H1 (cell line): Measurements from ENCODE around the gene FLT4. TPM values are rescaled to one million over a fixed set of nuclear protein-coding genes. Genes with fewer than 3 reads are reported as not detected.

Experiments
- CTCF ChIA-PET: fragments of 300-600 bp; sonication (Branson Sonifier 250); formaldehyde crosslinking; loops from one replicate; lab custom pipeline; 2021; ENCODE audit not compliant: partially characterized antibody; lab: Charles Lee
- POLR2A ChIA-PET: fragments of 300-600 bp; sonication (Branson Sonifier 250); formaldehyde crosslinking; loops from one replicate; lab custom pipeline; 2021; ENCODE audit warnings: inconsistent platforms; ENCODE audit not compliant: partially characterized antibody; lab: Charles Lee
- DNase-seq, 2 experiments: peaks; one replicate each; pipeline versions ENCODE4 v3.0.0 to v3.0.0-alpha.2; 2010 to 2022; ENCODE audit warnings: low spot score in 2 of 2, low read depth in 1 of 2, mixed read lengths in 1 of 2
- FAIRE-seq: peaks from 2 replicates; lab custom pipeline; 2011; peaks lifted over from hg19 to GRCh38; lab: Jason Lieb, UNC
- H2AFZ ChIP-seq: 2 replicates; pipeline ENCODE4 v1.8.1; 2012; ENCODE audit warnings: low read length, inconsistent platforms
- H2AK5ac ChIP-seq: 2 replicates; pipeline ENCODE4 v1.6.1; 2013; ENCODE audit warnings: low read depth, low read length
- H2BK120ac ChIP-seq: replicated peaks from 2 replicates; pipeline ENCODE3; 2013; ENCODE audit warnings: low read depth, low read length, inconsistent platforms
- H2BK12ac ChIP-seq: 2 replicates; pipeline ENCODE4 v1.6.1; 2013; ENCODE audit warnings: low read depth, low read length
- H2BK15ac ChIP-seq: 2 replicates; pipeline ENCODE4 v1.6.1; 2013; ENCODE audit warnings: low read length
- H2BK20ac ChIP-seq: 2 replicates; pipeline ENCODE4 v1.6.1; 2013; ENCODE audit warnings: low read length
- H2BK5ac ChIP-seq: 2 replicates; pipeline ENCODE4 v1.6.1; 2013; ENCODE audit warnings: low read depth, low read length
- H3K14ac ChIP-seq: 2 replicates; pipeline ENCODE4 v1.6.1; 2013; ENCODE audit warnings: inconsistent platforms; ENCODE audit not compliant: insufficient read length
- H3K18ac ChIP-seq: 2 replicates; pipeline ENCODE4 v1.6.1; 2013; ENCODE audit warnings: low read length; ENCODE audit errors: extremely low read depth
- H3K23ac ChIP-seq: 2 replicates; pipeline ENCODE4 v1.6.1; 2013; ENCODE audit warnings: inconsistent platforms; ENCODE audit not compliant: insufficient read length
- H3K23me2 ChIP-seq: 2 replicates; pipeline ENCODE4 v1.6.1; 2013; ENCODE audit warnings: low read depth, low read length
- H3K27ac ChIP-seq: 2 replicates; pipeline ENCODE4 v1.6.1; 2011; ENCODE audit warnings: low read depth, low read length, inconsistent platforms
- H3K27me3 ChIP-seq, 4 experiments: replicated peaks in 1 of 4; 1 replicate in 1 of 4; 2 replicates in 3 of 4; pipeline versions ENCODE4 v1.6.1 to v1.8.1; 2011 to 2013; ENCODE audit warnings: low read length in 3 of 4, mild to moderate bottlenecking in 3 of 4, inconsistent platforms in 2 of 4, mixed read lengths in 2 of 4, moderate library complexity in 1 of 4; ENCODE audit not compliant: control insufficient read depth in 3 of 4, insufficient read depth in 3 of 4; ENCODE audit errors: extremely low read depth in 1 of 4
- H3K36me3 ChIP-seq, 4 experiments: 2 replicates each; pipeline versions ENCODE4 v1.6.1 to v1.8.1; 2011 to 2013; ENCODE audit warnings: mild to moderate bottlenecking in 4 of 4, low read length in 3 of 4, moderate library complexity in 2 of 4, control low read depth in 1 of 4, inconsistent platforms in 1 of 4; ENCODE audit not compliant: insufficient read depth in 4 of 4, control insufficient read depth in 2 of 4
- H3K4ac ChIP-seq: replicated peaks from 2 replicates; pipeline ENCODE3; 2013; ENCODE audit warnings: low read length, low read depth, mixed read lengths, inconsistent platforms; ENCODE audit not compliant: insufficient read length
- H3K4me1 ChIP-seq, 4 experiments: replicated peaks in 1 of 4; 1 replicate in 1 of 4; 2 replicates in 3 of 4; pipeline versions ENCODE4 v1.6.1 to v1.8.1; 2011 to 2013; ENCODE audit warnings: low read length in 3 of 4, inconsistent platforms in 2 of 4, mixed read lengths in 1 of 4; ENCODE audit not compliant: insufficient read depth in 4 of 4, control insufficient read depth in 3 of 4
- H3K4me2 ChIP-seq, 2 experiments: 2 replicates each; pipeline versions ENCODE4 v1.6.1 to v1.8.1; 2011 to 2013; ENCODE audit warnings: low read depth in 2 of 2, low read length in 2 of 2, control low read depth in 1 of 2, inconsistent platforms in 1 of 2, mild to moderate bottlenecking in 1 of 2; ENCODE audit not compliant: insufficient read depth in 1 of 2
- H3K4me3 ChIP-seq, 4 experiments: fragments of 200-600, 300-600 bp in 1 of 4; sonication (generic), shearing (Covaris generic), sonication (Bioruptor Twin) in 1 of 4; 2 replicates each; pipeline versions ENCODE4 v1.5.1 to v1.8.1; 2011 to 2016; ENCODE audit warnings: low read length in 4 of 4, low read depth in 3 of 4, control low read depth in 2 of 4, inconsistent platforms in 2 of 4, mild to moderate bottlenecking in 2 of 4, mixed read lengths in 1 of 4, moderate library complexity in 1 of 4; ENCODE audit not compliant: insufficient read depth in 2 of 4; ENCODE audit errors: extremely low read depth in 1 of 4
- H3K56ac ChIP-seq: replicated peaks from 2 replicates; pipeline ENCODE3; 2013; ENCODE audit warnings: low read depth, mild to moderate bottlenecking, mixed read lengths, low read length, inconsistent platforms; ENCODE audit not compliant: insufficient read length
- H3K79me1 ChIP-seq: 2 replicates; pipeline ENCODE4 v1.6.1; 2013; ENCODE audit warnings: low read depth, low read length, control low read depth
- H3K79me2 ChIP-seq, 2 experiments: 2 replicates each; pipeline versions ENCODE4 v1.6.1 to v1.8.1; 2012 to 2013; ENCODE audit warnings: low read length in 2 of 2, mild to moderate bottlenecking in 2 of 2, inconsistent platforms in 1 of 2; ENCODE audit not compliant: insufficient read depth in 2 of 2, control insufficient read depth in 1 of 2
- H3K9ac ChIP-seq, 4 experiments: replicated peaks in 1 of 4; 1 replicate in 1 of 4; 2 replicates in 3 of 4; pipeline versions ENCODE4 v1.6.1 to v1.8.1; 2011 to 2013; ENCODE audit warnings: low read depth in 3 of 4, low read length in 3 of 4, control low read depth in 2 of 4, mild to moderate bottlenecking in 2 of 4, moderate library complexity in 2 of 4, inconsistent platforms in 1 of 4; ENCODE audit errors: extremely low read depth in 1 of 4
- H3K9me3 ChIP-seq, 2 experiments: 2 replicates each; pipeline versions ENCODE4 v1.6.1 to v1.8.1; 2012 to 2013; ENCODE audit warnings: mild to moderate bottlenecking in 2 of 2, moderate library complexity in 2 of 2, control low read depth in 1 of 2, inconsistent platforms in 1 of 2, low read depth in 1 of 2, low read length in 1 of 2, mixed read lengths in 1 of 2; ENCODE audit not compliant: insufficient read depth in 2 of 2
- H4K20me1 ChIP-seq, 2 experiments: replicated peaks in 1 of 2; 2 replicates each; pipeline versions ENCODE3 to v1.8.1; 2011 to 2013; ENCODE audit warnings: inconsistent platforms in 2 of 2, low read length in 2 of 2, mild to moderate bottlenecking in 1 of 2; ENCODE audit not compliant: insufficient read depth in 2 of 2, control insufficient read depth in 1 of 2
- H4K5ac ChIP-seq: 2 replicates; pipeline ENCODE4 v1.6.1; 2013; ENCODE audit warnings: low read length, low read depth, mixed read lengths, inconsistent platforms; ENCODE audit not compliant: insufficient read length
- H4K8ac ChIP-seq: 2 replicates; pipeline ENCODE4 v1.8.0; 2013; ENCODE audit warnings: mild to moderate bottlenecking, moderate library complexity, low read length, inconsistent platforms; ENCODE audit not compliant: insufficient read depth; ENCODE audit errors: extremely low read depth
- H4K91ac ChIP-seq: replicated peaks from 2 replicates; pipeline ENCODE3; 2013; ENCODE audit warnings: low read length, mixed read lengths, inconsistent platforms; ENCODE audit not compliant: insufficient read length
- CEBPB ChIP-seq: IDR thresholded peaks from 2 replicates; pipeline ENCODE4 v1.6.1; 2012; ENCODE audit warnings: low read depth, low read length
- EP300 ChIP-seq, 2 experiments: IDR thresholded peaks; 1 replicate in 1 of 2; 2 replicates in 1 of 2; pipeline ENCODE4 v1.6.1; 2011 to 2012; ENCODE audit warnings: low read depth in 2 of 2, low read length in 2 of 2, mild to moderate bottlenecking in 2 of 2, borderline replicate concordance in 1 of 2, inconsistent platforms in 1 of 2, moderate library complexity in 1 of 2
- RBBP5 ChIP-seq: IDR thresholded peaks from 2 replicates; pipeline ENCODE4 v1.7.1; 2012; ENCODE audit warnings: low read depth, mild to moderate bottlenecking, inconsistent platforms, low read length, moderate library complexity, borderline replicate concordance
- SUZ12 ChIP-seq: fragments of 200-600 bp; sonication (generic); IDR thresholded peaks from 2 replicates; pipeline ENCODE4 v1.6.1; 2012; ENCODE audit warnings: mild to moderate bottlenecking, inconsistent platforms, low read length, moderate library complexity, mixed read lengths
- TCF12 ChIP-seq: IDR thresholded peaks from 2 replicates; pipeline ENCODE4 v1.6.1; 2011; ENCODE audit warnings: low read depth, mild to moderate bottlenecking, low read length
- ZNF274 ChIP-seq: IDR thresholded peaks from 2 replicates; pipeline ENCODE4 v1.7.0; 2012; ENCODE audit warnings: low read length, borderline replicate concordance; ENCODE audit errors: extremely low read depth
- WGBS, 2 experiments: shearing (Covaris generic) in 1 of 2; methylation state at CpG; one replicate each; pipeline versions ENCODE4 v1.1.6 to v1.1.7; 2013 to 2015; ENCODE audit warnings: low lambda C conversion rate in 2 of 2, mixed read lengths in 2 of 2, inconsistent platforms in 1 of 2, low coverage in 1 of 2, missing lambda C conversion rate in 1 of 2; ENCODE audit not compliant: insufficient replicate concordance in 2 of 2, insufficient coverage in 1 of 2, insufficient read length in 1 of 2; ENCODE audit errors: extremely low coverage in 1 of 2, missing lambda C conversion rate in 1 of 2; 5-methylcytosine and 5-hydroxymethylcytosine counted together
- polyA plus RNA-seq, 7 experiments: library from polyadenylated mRNA; depleted of rRNA in 3 of 7; stranded (reverse) in 5 of 7; unstranded in 2 of 7; fragments of >200 nt in 5 of 7; fragments of 200-250 nt in 2 of 7; gene quantifications; 1 replicate in 5 of 7; 2 replicates in 1 of 7; 4 replicates in 1 of 7; pipeline versions ENCODE4 v1.2.1 to v1.2.3, GENCODE V29; 2011 to 2013; ENCODE audit warnings: missing spikeins in 2 of 7, mixed read lengths in 2 of 7
- total RNA-seq: library from RNA; stranded (reverse); fragmentation: NEBNext Ultra II Directional; extraction: Animal tissue kit (Norgen Biotek cat#: 25700); gene quantifications from 2 replicates; pipeline ENCODE4 v1.2.1, GENCODE V29; 2021

The FLT4 gene
- total and polyA plus RNA-seq, 2 of the 8 experiments (the other 6 are each of a cell fraction or from before 2014, with no cell fraction given) = 6.5 to 7.7 TPM

- H4K8ac ChIP-seq = no peak overlapping the region
- no peak overlapping the region for H3K4ac ChIP-seq
- no peaks in the 10 kb centered on the region for H3K23me2 ChIP-seq
- H2AK5ac ChIP-seq = no peak overlapping the region
- no peak for TF ChIP-seq SUZ12
- no peak for TF ChIP-seq RBBP5
- TF ChIP-seq TCF12 = no peak
- TF ChIP-seq CEBPB = no peak
- no peak for TF ChIP-seq ZNF274
- TF ChIP-seq EP300 (IDR thresholded peaks at IDR 0.05; ENCODE audit: borderline replicate concordance in 1 of 2, low read depth in 2 of 2, low read length in 2 of 2) = no peak
- TF ChIP-seq, all 59 proteins: peak for 0
- no peak overlapping the region for H4K91ac ChIP-seq
- no peak overlapping the region for H2BK15ac ChIP-seq
- H3K23ac ChIP-seq = no peak overlapping the region
- H3K27ac ChIP-seq = no peak overlapping the region
- H2BK12ac ChIP-seq = no peak overlapping the region
- no peak overlapping the region for H3K56ac ChIP-seq
- no peaks in the 10 kb centered on the region for H3K9me3 ChIP-seq
- H3K18ac ChIP-seq = no peak overlapping the region
- H3K27me3 ChIP-seq = no peaks in the 10 kb centered on the region; a peak in 1 of 7 replicates
- H3K4me1 ChIP-seq = peaks cover 0 to 6% (median 2%) of the 10 kb centered on the region in 4 experiments; a peak in 4 of 7 replicates
- H3K4me2 ChIP-seq = no peak overlapping the region
- H2BK20ac ChIP-seq = no peak overlapping the region
- no peaks in the 10 kb centered on the region for H3K79me1 ChIP-seq
- H3K14ac ChIP-seq = no peak overlapping the region
- WGBS, 2 experiments = 86% methylated on average over 14 of the region's 14 CpGs; no CpG with 5 or more reads in 1 of the 2 experiments
- no peak overlapping the region for H2AFZ ChIP-seq
- DNase-seq = no peak
- no peak for FAIRE-seq
- H2BK5ac ChIP-seq = no peak overlapping the region
- ChIA-PET POLR2A (interaction anchor here (1.0 kb wide), 1 partner anchor 21 kb away, joined by 3 read pairs; no protein-coding TSS in a partner anchor), CTCF (interaction anchor here (0.6 to 2.2 kb wide), 3 partner anchors 9 to 155 kb away, joined by 3 to 11 read pairs (median 8); no protein-coding TSS in a partner anchor)
- H3K9ac ChIP-seq = no peak overlapping the region
- no peaks in the 10 kb centered on the region for H3K36me3 ChIP-seq
- no peaks in the 10 kb centered on the region for H3K79me2 ChIP-seq
- peaks cover 0 to 2% of the 10 kb centered on the region in 2 experiments for H4K20me1 ChIP-seq
- no peak overlapping the region for H3K4me3 ChIP-seq
- H4K5ac ChIP-seq = no peak overlapping the region
- H2BK120ac ChIP-seq = no peak overlapping the region
Measured at GRCh38 chr5:180628211-180628610, 21.2 kb downstream of the FLT4 start.
